GM12878 (cell line): ENCODE measurements around the gene KCNH5. TPM values are rescaled to one million over a fixed set of nuclear protein-coding genes. Genes with fewer than 3 reads are reported as not detected.

Experiments used
- ATAC-seq: fragments of 200-7000 bp; cut with Tn5 transposase; 3 replicates; pipeline ENCODE4 v1.9.1; 2020; ENCODE audit warnings: mild to moderate bottlenecking, moderate library complexity
- BruUV-seq: library from RNA; stranded (reverse); fragments of 400-500 nt; replicated peaks from 2 replicates; lab custom pipeline; 2021; lab: Mats Ljungman, UMichigan
- CTCF ChIA-PET: fragments of 300-600 bp; sonication (Branson Sonifier 250); formaldehyde crosslinking; extraction: SDS; loops from one replicate; lab custom pipeline; 2021; ENCODE audit warnings: inconsistent platforms; lab: Yijun Ruan, JAX
- POLR2A ChIA-PET: fragments of 350-600 bp; formaldehyde crosslinking; extraction: SDS; loops from one replicate; lab custom pipeline; 2021; ENCODE audit warnings: inconsistent platforms; lab: Charles Lee
- RAD21 ChIA-PET: fragments of 300-600 bp; sonication (Branson Sonifier 250); formaldehyde crosslinking; loops from one replicate; lab custom pipeline; 2023; ENCODE audit warnings: antibody characterized with exemption; ENCODE audit not compliant: unreplicated experiment; lab: Charles Lee
- SMC1A ChIA-PET: fragments of 300-600 bp; sonication (Branson Sonifier 250); formaldehyde crosslinking; loops from one replicate; lab custom pipeline; 2023; ENCODE audit not compliant: unreplicated experiment, uncharacterized antibody; lab: Charles Lee
- DNase-seq: peaks from one replicate; pipeline ENCODE4 v3.0.0-alpha.2; 2011; ENCODE audit warnings: low read depth, low spot score
- FAIRE-seq: peaks from 3 replicates; lab custom pipeline; 2011; peaks lifted over from hg19 to GRCh38; lab: Jason Lieb, UNC
- H2AFZ ChIP-seq: 2 replicates; pipeline ENCODE4 v1.6.0; 2011; ENCODE audit warnings: low read depth, low read length, control low read depth; ENCODE audit not compliant: control insufficient read depth
- H3K27ac ChIP-seq: 2 replicates; pipeline ENCODE4 v1.5.1; 2011; ENCODE audit warnings: control low read depth; ENCODE audit not compliant: control insufficient read depth, insufficient read depth
- H3K27me3 ChIP-seq, 2 experiments: replicated peaks in 1 of 2; 2 replicates each; pipeline versions ENCODE4 v1.6.0 to v1.6.1; 2011; ENCODE audit warnings: low read length in 1 of 2; ENCODE audit not compliant: control insufficient read depth in 2 of 2, insufficient read depth in 2 of 2
- H3K36me3 ChIP-seq, 2 experiments: 2 replicates each; pipeline ENCODE4 v1.5.1; 2011; ENCODE audit warnings: low read length in 1 of 2; ENCODE audit not compliant: control insufficient read depth in 2 of 2, insufficient read depth in 2 of 2
- H3K4me1 ChIP-seq: 2 replicates; pipeline ENCODE4 v1.6.1; 2011; ENCODE audit warnings: mild to moderate bottlenecking, low read length, moderate library complexity, mixed read lengths; ENCODE audit not compliant: control insufficient read depth, insufficient read depth
- H3K4me2 ChIP-seq: 2 replicates; pipeline ENCODE4 v1.6.0; 2011; ENCODE audit warnings: control low read depth; ENCODE audit not compliant: control insufficient read depth, insufficient read depth
- H3K4me3 ChIP-seq: fragments of 200-600 bp; sonication (generic); 2 replicates; pipeline ENCODE4 v1.5.1; 2016
- H3K79me2 ChIP-seq: 2 replicates; pipeline ENCODE4 v1.6.0; 2011; ENCODE audit warnings: low read length; ENCODE audit not compliant: control insufficient read depth, insufficient read depth
- H3K9ac ChIP-seq: 2 replicates; pipeline ENCODE4 v1.8.0; 2011; ENCODE audit warnings: low read length, control low read depth, mixed read lengths; ENCODE audit not compliant: control insufficient read depth, insufficient read depth
- H3K9me3 ChIP-seq: replicated peaks from 3 replicates; pipeline ENCODE4 v1.5.1; 2011; ENCODE audit warnings: mild to moderate bottlenecking, low read length; ENCODE audit not compliant: control insufficient read depth, insufficient read depth
- H4K20me1 ChIP-seq: 2 replicates; pipeline ENCODE4 v1.6.0; 2011; ENCODE audit not compliant: control insufficient read depth, insufficient read depth
- CHD4 ChIP-seq: fragments of 200-600 bp; sonication (generic); IDR thresholded peaks from 2 replicates; pipeline ENCODE4 v1.6.1; 2016; ENCODE audit warnings: mild to moderate bottlenecking
- IKZF1 ChIP-seq: fragments of 450-650 bp; conservative IDR thresholded peaks from 2 replicates; pipeline ENCODE4 v1.6.1; 2017; ENCODE audit warnings: antibody characterized with exemption, mild to moderate bottlenecking
- MYC ChIP-seq: IDR thresholded peaks from 2 replicates; pipeline ENCODE4 v1.6.1; 2011; ENCODE audit warnings: mild to moderate bottlenecking, low read length, moderate library complexity, inconsistent platforms; ENCODE audit not compliant: insufficient read depth, insufficient replicate concordance, insufficient read length, severe bottlenecking
- NR2C2 ChIP-seq: IDR thresholded peaks from 2 replicates; pipeline ENCODE4 v1.6.1; 2011; ENCODE audit warnings: borderline replicate concordance, low read depth; ENCODE audit not compliant: control insufficient read depth, insufficient read length
- SMAD1 ChIP-seq: fragments of 450-650 bp; IDR thresholded peaks from 2 replicates; pipeline ENCODE4 v1.6.1; 2018; ENCODE audit warnings: mild to moderate bottlenecking, low read depth; ENCODE audit not compliant: partially characterized antibody
- STAT1 ChIP-seq: fragments of 450-650 bp; conservative IDR thresholded peaks from 2 replicates; pipeline ENCODE4 v1.6.1; 2014; ENCODE audit warnings: antibody characterized with exemption, mild to moderate bottlenecking
- WGBS: methylation state at CpG from one replicate; pipeline ENCODE4 v1.1.6; 2016; ENCODE audit warnings: low lambda C conversion rate; ENCODE audit not compliant: insufficient replicate concordance, insufficient coverage; ENCODE audit errors: missing lambda C conversion rate; 5-methylcytosine and 5-hydroxymethylcytosine counted together
- in situ Hi-C: fragments of 300-500 bp; cut with MboI; formaldehyde crosslinking; loops from 9 replicates; pipeline ENCODE4 v1.14.3; 2018; ENCODE audit warnings: mixed read lengths
- intact Hi-C: fragments of 100-400 bp; cut with micrococcal nuclease; formaldehyde crosslinking; loops from one replicate; pipeline ENCODE4 v1.14.2; 2022; ENCODE audit not compliant: unreplicated experiment
- polyA plus RNA-seq, 11 experiments: library from polyadenylated mRNA; depleted of rRNA in 4 of 11; unstranded in 6 of 11; stranded (reverse) in 5 of 11; fragments of >200 nt; fragmentation: Nextera tagmentation in 4 of 11; fragmentation: Illumina TruSeq in 1 of 11; extraction: Ambion mirVana in 4 of 11; extraction: Trizol in 1 of 11; gene quantifications; 1 replicate in 1 of 11; 2 replicates in 10 of 11; pipeline versions ENCODE4 v1.2.1 to v1.2.3, GENCODE V29; 2011 to 2016; ENCODE audit warnings: inconsistent platforms in 2 of 11, missing spikeins in 2 of 11, low read depth in 1 of 11
- total RNA-seq, 4 experiments: library from RNA; depleted of rRNA in 3 of 4; stranded (reverse); fragments of >200 nt in 3 of 4; fragmentation: Illumina TruSeq in 1 of 4; extraction: Trizol in 1 of 4; gene quantifications; 2 replicates each; pipeline versions ENCODE4 v1.2.1 to v1.2.3, GENCODE V29; 2013 to 2021
- TF ChIP-seq, protein P1 (sequence below): fragments of 450-650 bp; conservative IDR thresholded peaks from 2 replicates; pipeline ENCODE4 v1.6.1; 2017; ENCODE audit warnings: mild to moderate bottlenecking, moderate library complexity
- TF ChIP-seq, protein P2 (sequence below): fragments of 150-350 bp; IDR thresholded peaks from 2 replicates; pipeline ENCODE4 v1.6.1; 2016; ENCODE audit warnings: low read depth, low read length
- TF ChIP-seq, protein P3 (sequence below): IDR thresholded peaks from 2 replicates; pipeline ENCODE4 v1.6.1; 2011; ENCODE audit warnings: low read depth, low read length, improper control_type of control experiment, borderline replicate concordance

KCNH5 gene
- total and polyA plus RNA-seq, 10 of the 15 experiments (the other 5 are each of a cell fraction or from before 2014, with no cell fraction given), result under 0.01 to 0.04 (median 0.04) TPM; not detected in 7

DNA sequence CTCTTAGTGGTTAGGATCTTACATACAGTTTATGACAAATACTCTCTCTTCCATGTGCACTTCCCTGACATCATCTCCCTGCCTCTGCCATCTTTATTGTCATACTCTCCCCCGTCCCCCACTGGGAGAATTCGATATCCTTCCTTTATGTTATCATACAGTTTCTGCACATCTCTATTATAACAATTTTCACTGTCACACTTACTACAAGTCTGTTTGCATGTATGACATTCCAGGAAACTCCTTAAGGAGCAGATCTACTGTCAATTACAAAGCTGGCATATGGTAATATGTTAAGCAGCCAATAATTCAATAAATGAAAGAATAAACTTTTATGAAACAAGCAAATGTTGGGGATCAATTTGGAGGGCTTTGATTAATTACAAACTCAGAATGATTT is 91.1 kb downstream of the KCNH5 start:
- POLR2A ChIA-PET, result no interaction called here
- CTCF ChIA-PET, result interaction anchor here (0.7 kb wide), 1 partner anchor 919 kb away, joined by 4 read pairs; no protein-coding TSS in a partner anchor
- ATAC-seq (no peak), FAIRE-seq (no peak), DNase-seq (no peak)
- in situ Hi-C loops, result no loop called here
- H3K27me3 ChIP-seq, result no peaks in the 10 kb centered on the region
- BruUV-seq, result no TSS peak
- no peaks in the 10 kb centered on the region for H3K36me3 ChIP-seq
- no peak overlapping the region for H3K4me2 ChIP-seq
- TF ChIP-seq, protein P1, sequence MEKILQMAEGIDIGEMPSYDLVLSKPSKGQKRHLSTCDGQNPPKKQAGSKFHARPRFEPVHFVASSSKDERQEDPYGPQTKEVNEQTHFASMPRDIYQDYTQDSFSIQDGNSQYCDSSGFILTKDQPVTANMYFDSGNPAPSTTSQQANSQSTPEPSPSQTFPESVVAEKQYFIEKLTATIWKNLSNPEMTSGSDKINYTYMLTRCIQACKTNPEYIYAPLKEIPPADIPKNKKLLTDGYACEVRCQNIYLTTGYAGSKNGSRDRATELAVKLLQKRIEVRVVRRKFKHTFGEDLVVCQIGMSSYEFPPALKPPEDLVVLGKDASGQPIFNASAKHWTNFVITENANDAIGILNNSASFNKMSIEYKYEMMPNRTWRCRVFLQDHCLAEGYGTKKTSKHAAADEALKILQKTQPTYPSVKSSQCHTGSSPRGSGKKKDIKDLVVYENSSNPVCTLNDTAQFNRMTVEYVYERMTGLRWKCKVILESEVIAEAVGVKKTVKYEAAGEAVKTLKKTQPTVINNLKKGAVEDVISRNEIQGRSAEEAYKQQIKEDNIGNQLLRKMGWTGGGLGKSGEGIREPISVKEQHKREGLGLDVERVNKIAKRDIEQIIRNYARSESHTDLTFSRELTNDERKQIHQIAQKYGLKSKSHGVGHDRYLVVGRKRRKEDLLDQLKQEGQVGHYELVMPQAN, result no peak
- TF ChIP-seq STAT1 (no peak), NR2C2 (no peak), SMAD1 (no peak), IKZF1 (no peak), MYC (no peak), CHD4 (no peak)
- TF ChIP-seq, protein P2, sequence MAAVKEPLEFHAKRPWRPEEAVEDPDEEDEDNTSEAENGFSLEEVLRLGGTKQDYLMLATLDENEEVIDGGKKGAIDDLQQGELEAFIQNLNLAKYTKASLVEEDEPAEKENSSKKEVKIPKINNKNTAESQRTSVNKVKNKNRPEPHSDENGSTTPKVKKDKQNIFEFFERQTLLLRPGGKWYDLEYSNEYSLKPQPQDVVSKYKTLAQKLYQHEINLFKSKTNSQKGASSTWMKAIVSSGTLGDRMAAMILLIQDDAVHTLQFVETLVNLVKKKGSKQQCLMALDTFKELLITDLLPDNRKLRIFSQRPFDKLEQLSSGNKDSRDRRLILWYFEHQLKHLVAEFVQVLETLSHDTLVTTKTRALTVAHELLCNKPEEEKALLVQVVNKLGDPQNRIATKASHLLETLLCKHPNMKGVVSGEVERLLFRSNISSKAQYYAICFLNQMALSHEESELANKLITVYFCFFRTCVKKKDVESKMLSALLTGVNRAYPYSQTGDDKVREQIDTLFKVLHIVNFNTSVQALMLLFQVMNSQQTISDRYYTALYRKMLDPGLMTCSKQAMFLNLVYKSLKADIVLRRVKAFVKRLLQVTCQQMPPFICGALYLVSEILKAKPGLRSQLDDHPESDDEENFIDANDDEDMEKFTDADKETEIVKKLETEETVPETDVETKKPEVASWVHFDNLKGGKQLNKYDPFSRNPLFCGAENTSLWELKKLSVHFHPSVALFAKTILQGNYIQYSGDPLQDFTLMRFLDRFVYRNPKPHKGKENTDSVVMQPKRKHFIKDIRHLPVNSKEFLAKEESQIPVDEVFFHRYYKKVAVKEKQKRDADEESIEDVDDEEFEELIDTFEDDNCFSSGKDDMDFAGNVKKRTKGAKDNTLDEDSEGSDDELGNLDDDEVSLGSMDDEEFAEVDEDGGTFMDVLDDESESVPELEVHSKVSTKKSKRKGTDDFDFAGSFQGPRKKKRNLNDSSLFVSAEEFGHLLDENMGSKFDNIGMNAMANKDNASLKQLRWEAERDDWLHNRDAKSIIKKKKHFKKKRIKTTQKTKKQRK, result no peak
- TF ChIP-seq, protein P3, sequence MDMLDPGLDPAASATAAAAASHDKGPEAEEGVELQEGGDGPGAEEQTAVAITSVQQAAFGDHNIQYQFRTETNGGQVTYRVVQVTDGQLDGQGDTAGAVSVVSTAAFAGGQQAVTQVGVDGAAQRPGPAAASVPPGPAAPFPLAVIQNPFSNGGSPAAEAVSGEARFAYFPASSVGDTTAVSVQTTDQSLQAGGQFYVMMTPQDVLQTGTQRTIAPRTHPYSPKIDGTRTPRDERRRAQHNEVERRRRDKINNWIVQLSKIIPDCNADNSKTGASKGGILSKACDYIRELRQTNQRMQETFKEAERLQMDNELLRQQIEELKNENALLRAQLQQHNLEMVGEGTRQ, result no peak
- H3K9me3 ChIP-seq, result no peaks in the 10 kb centered on the region
- H4K20me1 ChIP-seq, result no peaks in the 10 kb centered on the region
- RAD21 ChIA-PET, result no interaction called here
- SMC1A ChIA-PET, result no interaction called here
- WGBS, result 3% methylated on average over 2 of the region's 2 CpGs
- no peak overlapping the region for H3K9ac ChIP-seq
- no peak overlapping the region for H3K27ac ChIP-seq
- H3K4me3 ChIP-seq, result no peak overlapping the region
- intact Hi-C loops, result no loop called here
- no peaks in the 10 kb centered on the region for H3K79me2 ChIP-seq
- no peak overlapping the region for H2AFZ ChIP-seq
- H3K4me1 ChIP-seq, result no peaks in the 10 kb centered on the region
